Endothelial cell of umbilical vein (primary cell): ENCODE results near the gene SIRPG. TPM values are rescaled to one million over a fixed set of nuclear protein-coding genes. Genes with fewer than 3 reads are reported as not detected.

Experiments
- BruUV-seq: library from RNA; stranded (reverse); fragments of 400-500 nt; replicated peaks from 2 replicates; lab custom pipeline; 2021; lab: Mats Ljungman, UMichigan
- CTCF ChIA-PET: fragments of 300-600, 350-600 bp; sonication (Branson Sonifier 250); formaldehyde crosslinking; loops from one replicate; lab custom pipeline; 2021; ENCODE audit warnings: antibody characterized with exemption, inconsistent platforms; lab: Charles Lee
- POLR2A ChIA-PET: fragments of 300-600, 350-600 bp; sonication (Branson Sonifier 250); formaldehyde crosslinking; loops from one replicate; lab custom pipeline; 2021; ENCODE audit warnings: antibody characterized with exemption, inconsistent platforms; lab: Charles Lee
- DNase-seq: peaks from one replicate; pipeline ENCODE4 v3.0.0-alpha.2; 2011; ENCODE audit warnings: low read depth, low spot score
- FAIRE-seq: peaks from 2 replicates; lab custom pipeline; 2011; peaks lifted over from hg19 to GRCh38; lab: Jason Lieb, UNC
- H2AFZ ChIP-seq: 2 replicates; pipeline ENCODE4 v1.6.0; 2012; ENCODE audit warnings: low read depth, low read length, control low read depth, inconsistent platforms
- H3K27ac ChIP-seq: 2 replicates; pipeline ENCODE4 v1.5.1; 2011; ENCODE audit warnings: low read depth, mild to moderate bottlenecking, control low read depth, low read length, moderate library complexity; ENCODE audit not compliant: insufficient read depth
- H3K27me3 ChIP-seq, 2 experiments: 2 replicates each; pipeline versions ENCODE4 v1.6.0 to v1.6.1; 2011; ENCODE audit warnings: low read length in 2 of 2, mixed read lengths in 1 of 2; ENCODE audit not compliant: control insufficient read depth in 2 of 2, insufficient read depth in 2 of 2
- H3K36me3 ChIP-seq, 2 experiments: 2 replicates in 1 of 2; 3 replicates in 1 of 2; pipeline ENCODE4 v1.5.1; 2011; ENCODE audit warnings: low read length in 2 of 2, mild to moderate bottlenecking in 1 of 2, moderate library complexity in 1 of 2; ENCODE audit not compliant: control insufficient read depth in 2 of 2, insufficient read depth in 2 of 2; ENCODE audit errors: extremely low read depth in 1 of 2
- H3K4me1 ChIP-seq: 3 replicates; pipeline ENCODE4 v1.5.1; 2011; ENCODE audit warnings: mild to moderate bottlenecking, low read length; ENCODE audit not compliant: control insufficient read depth, insufficient read depth; ENCODE audit errors: extremely low read depth
- H3K4me2 ChIP-seq: 2 replicates; pipeline ENCODE4 v1.6.1; 2011; ENCODE audit warnings: low read length, control low read depth, mixed read lengths; ENCODE audit not compliant: insufficient read depth
- H3K4me3 ChIP-seq, 3 experiments: fragments of 200-600 bp in 1 of 3; sonication (generic), shearing (Covaris generic) in 1 of 3; replicated peaks in 1 of 3; 2 replicates each; pipeline ENCODE4 v1.5.1; 2011 to 2016; ENCODE audit warnings: control low read depth in 3 of 3, low read length in 3 of 3, mild to moderate bottlenecking in 2 of 3, inconsistent platforms in 1 of 3, low read depth in 1 of 3, moderate library complexity in 1 of 3; ENCODE audit not compliant: insufficient read depth in 1 of 3
- H3K79me2 ChIP-seq: 2 replicates; pipeline ENCODE4 v1.6.0; 2012; ENCODE audit warnings: low read length, inconsistent platforms; ENCODE audit not compliant: control insufficient read depth, insufficient read depth
- H3K9ac ChIP-seq: replicated peaks from 2 replicates; pipeline ENCODE3; 2011; ENCODE audit warnings: low read length, control low read depth; ENCODE audit not compliant: insufficient read depth; ENCODE audit errors: extremely low read depth
- H3K9me1 ChIP-seq: replicated peaks from 3 replicates; pipeline ENCODE4 v1.6.0; 2011; ENCODE audit warnings: mild to moderate bottlenecking, low read length; ENCODE audit not compliant: control insufficient read depth, insufficient read depth; ENCODE audit errors: extremely low read depth
- H3K9me3 ChIP-seq: replicated peaks from 2 replicates; pipeline ENCODE4 v1.5.1; 2012; ENCODE audit warnings: low read length, inconsistent platforms; ENCODE audit not compliant: control insufficient read depth, insufficient read depth
- H4K20me1 ChIP-seq: replicated peaks from 2 replicates; pipeline ENCODE3; 2011; ENCODE audit warnings: mild to moderate bottlenecking, low read length; ENCODE audit not compliant: control insufficient read depth, insufficient read depth; ENCODE audit errors: extremely low read depth
- CTCF ChIP-seq, 2 donors: IDR thresholded peaks; 1 replicate in 1 of 2; 2 replicates in 1 of 2; pipeline ENCODE4 v1.5.1; 2011; ENCODE audit warnings: low read length in 2 of 2, mild to moderate bottlenecking in 2 of 2, moderate library complexity in 2 of 2, control low read depth in 1 of 2, inconsistent platforms in 1 of 2, low read depth in 1 of 2; ENCODE audit not compliant: insufficient read depth in 1 of 2; ENCODE audit errors: extremely low read depth in 1 of 2
- EZH2 ChIP-seq: IDR thresholded peaks from 2 replicates; pipeline ENCODE4 v1.6.1; 2012; ENCODE audit warnings: borderline replicate concordance, low read depth, mild to moderate bottlenecking, moderate library complexity, low read length, inconsistent platforms; ENCODE audit not compliant: severe bottlenecking
- FOS ChIP-seq: IDR thresholded peaks from 2 replicates; pipeline ENCODE4 v1.6.1; 2011; ENCODE audit warnings: mild to moderate bottlenecking, low read length, moderate library complexity, borderline replicate concordance; ENCODE audit not compliant: insufficient read depth
- GATA2 ChIP-seq: IDR thresholded peaks from 2 replicates; pipeline ENCODE4 v1.7.0; 2011; ENCODE audit warnings: low read depth, mild to moderate bottlenecking, moderate library complexity, mixed read lengths, low read length; ENCODE audit not compliant: insufficient read length, insufficient read depth
- JUN ChIP-seq: IDR thresholded peaks from 2 replicates; pipeline ENCODE4 v1.6.1; 2011; ENCODE audit warnings: borderline replicate concordance, low read depth; ENCODE audit not compliant: insufficient read length, insufficient read depth
- MAX ChIP-seq: IDR thresholded peaks from 2 replicates; pipeline ENCODE4 v1.6.1; 2011; ENCODE audit not compliant: insufficient read depth, insufficient read length
- MYC ChIP-seq: IDR thresholded peaks from one replicate; pipeline ENCODE4 v1.6.1; 2011; ENCODE audit warnings: mild to moderate bottlenecking, low read depth, low read length
- POLR2A ChIP-seq: IDR thresholded peaks from 2 replicates; pipeline ENCODE4 v1.6.1; 2012; ENCODE audit warnings: low read depth, mild to moderate bottlenecking, control low read depth, low read length
- POLR2AphosphoS5 ChIP-seq: IDR thresholded peaks from 2 replicates; pipeline ENCODE4 v1.6.1; 2012; ENCODE audit warnings: low read depth, mild to moderate bottlenecking, control low read depth, low read length, moderate library complexity; ENCODE audit not compliant: insufficient read depth
- dilution Hi-C: fragments of 300-500 bp; cut with MboI; formaldehyde crosslinking; loops from one replicate; pipeline ENCODE4 v1.15.0; 2019; ENCODE audit warnings: low sequenced_read_pairs; ENCODE audit not compliant: extremely low pct_ligation_motif_present
- intact Hi-C: fragments of 100-400 bp; cut with micrococcal nuclease; formaldehyde crosslinking; loops from one replicate; pipeline ENCODE4 v1.10.0; 2022
- polyA plus RNA-seq, 4 experiments: library from polyadenylated mRNA; depleted of rRNA in 3 of 4; stranded (reverse) in 3 of 4; unstranded in 1 of 4; fragments of >200 nt; gene quantifications; 2 replicates each; pipeline versions ENCODE4 v1.2.1 to v1.2.3, GENCODE V29; 2011 to 2012; ENCODE audit warnings: missing spikeins in 1 of 4
- total RNA-seq: library from RNA; stranded (reverse); gene quantifications from 2 replicates; pipeline ENCODE4 v1.2.3, GENCODE V29; 2021

The SIRPG gene
- total and polyA plus RNA-seq, 2 donors (not counting 3 experiments of a cell fraction or from before 2014, with no cell fraction given) = not detected

GRCh38 chr20:1674990-1675780 is 17.6 kb upstream of the SIRPG start:
- FAIRE-seq (no peak), DNase-seq (no peak)
- H3K4me3 ChIP-seq = no peak overlapping the region
- no peak overlapping the region for H3K27ac ChIP-seq
- no peak overlapping the region for H3K4me2 ChIP-seq
- dilution Hi-C loops = no loop called here
- H2AFZ ChIP-seq = no peak overlapping the region
- no peaks in the 10 kb centered on the region for H3K9me3 ChIP-seq
- no peaks in the 10 kb centered on the region for H3K4me1 ChIP-seq
- no peaks in the 10 kb centered on the region for H3K79me2 ChIP-seq
- H3K36me3 ChIP-seq = no peaks in the 10 kb centered on the region
- CTCF ChIA-PET = interaction anchor here (1.8 kb wide), 1 partner anchor 171 kb away, joined by 7 read pairs; no protein-coding TSS in a partner anchor
- peaks cover 9 to 13% of the 10 kb centered on the region in 2 experiments for H3K27me3 ChIP-seq
- no peaks in the 10 kb centered on the region for H4K20me1 ChIP-seq
- no peak for TF ChIP-seq FOS
- no peak for TF ChIP-seq EZH2
- TF ChIP-seq MAX = no peak
- no peak for TF ChIP-seq CTCF (IDR thresholded peaks at IDR 0.05; ENCODE audit: extremely low read depth in 1 of 2, insufficient read depth in 1 of 2, low read depth in 1 of 2, low read length in 2 of 2)
- TF ChIP-seq MYC = no peak
- no peak for TF ChIP-seq JUN
- TF ChIP-seq POLR2AphosphoS5 = no peak
- no peak for TF ChIP-seq GATA2
- TF ChIP-seq POLR2A = no peak
- H3K9me1 ChIP-seq = no peaks in the 10 kb centered on the region
- intact Hi-C loops = no loop called here
- no TSS peak for BruUV-seq
- H3K9ac ChIP-seq = no peak overlapping the region
- POLR2A ChIA-PET = no interaction called here
